Measurements from ENCODE around the gene NCAPG2. TPM values are rescaled to one million over a fixed set of nuclear protein-coding genes. Genes with fewer than 3 reads are reported as not detected.

NCAPG2 gene
- total RNA-seq, 1 experiment from 2014 or later, result 27.4 TPM

- H3K4me3 Mint-ChIP-seq (ENCODE audit: unreplicated experiment), result no peak overlapping the region
- ChIA-PET CTCF (no interaction called here), POLR2A (no interaction called here)
- no peak overlapping the region for H3K27ac Mint-ChIP-seq (ENCODE audit: low read depth, unreplicated experiment)
- no peaks in the 10 kb centered on the region for H3K27me3 Mint-ChIP-seq (ENCODE audit: insufficient read depth, unreplicated experiment)
- BruUV-seq (replicated peaks), result no TSS peak
- TF ChIP-seq CTCF (IDR thresholded peaks at IDR 0.05; ENCODE audit: unreplicated experiment), result no peak
- H3K4me1 Mint-ChIP-seq (ENCODE audit: insufficient read depth, unreplicated experiment), result no peaks in the 10 kb centered on the region
- DNase-seq (ENCODE audit: unreplicated experiment), result no peak
- intact Hi-C loops (cut with micrococcal nuclease), result no loop called here
- peaks cover 6% of the 10 kb centered on the region for H3K36me3 Mint-ChIP-seq (ENCODE audit: insufficient read depth, unreplicated experiment)
- H3K9me3 Mint-ChIP-seq (ENCODE audit: unreplicated experiment), result no peaks in the 10 kb centered on the region
Measured at GRCh38 chr7:158596309-158596708, 108.3 kb downstream of the NCAPG2 start.

- Mint-ChIP-seq H3K36me3 (ENCODE audit: insufficient read depth, unreplicated experiment) (no peaks in the 10 kb centered on the region), H3K4me3 (ENCODE audit: unreplicated experiment) (no peak overlapping the region), H3K27ac (ENCODE audit: low read depth, unreplicated experiment) (no peak overlapping the region), H3K4me1 (ENCODE audit: insufficient read depth, unreplicated experiment) (no peaks in the 10 kb centered on the region), H3K9me3 (ENCODE audit: unreplicated experiment) (no peaks in the 10 kb centered on the region), H3K27me3 (ENCODE audit: insufficient read depth, unreplicated experiment) (no peaks in the 10 kb centered on the region)
- DNase-seq (ENCODE audit: unreplicated experiment), result no peak
- POLR2A ChIA-PET, result interaction anchor here (0.6 kb wide), 1 partner anchor 176 kb away, joined by 3 read pairs; no protein-coding TSS in a partner anchor
- no peak for TF ChIP-seq CTCF (IDR thresholded peaks at IDR 0.05; ENCODE audit: unreplicated experiment)
- BruUV-seq (replicated peaks), result no TSS peak
- CTCF ChIA-PET, result no interaction called here
- intact Hi-C loops (cut with micrococcal nuclease), result no loop called here
Measured at GRCh38 chr7:158595068-158595467, 109.5 kb downstream of the NCAPG2 start.

GRCh38 chr7:158592541-158592940 lies 112.1 kb downstream of the NCAPG2 start:
- Mint-ChIP-seq H3K27me3 (ENCODE audit: insufficient read depth, unreplicated experiment) (peaks cover 10% of the 10 kb centered on the region), H3K4me1 (ENCODE audit: insufficient read depth, unreplicated experiment) (no peaks in the 10 kb centered on the region), H3K27ac (ENCODE audit: low read depth, unreplicated experiment) (no peak overlapping the region), H3K36me3 (ENCODE audit: insufficient read depth, unreplicated experiment) (no peaks in the 10 kb centered on the region), H3K9me3 (ENCODE audit: unreplicated experiment) (no peaks in the 10 kb centered on the region), H3K4me3 (ENCODE audit: unreplicated experiment) (no peak overlapping the region)
- DNase-seq (ENCODE audit: unreplicated experiment), result no peak
- no peak for TF ChIP-seq CTCF (IDR thresholded peaks at IDR 0.05; ENCODE audit: unreplicated experiment)
- CTCF ChIA-PET, result no interaction called here
- intact Hi-C loops (cut with micrococcal nuclease), result no loop called here
- POLR2A ChIA-PET, result no interaction called here
- BruUV-seq (replicated peaks), result no TSS peak

GRCh38 chr7:158591944-158592343 lies 112.7 kb downstream of the NCAPG2 start:
- no peak for TF ChIP-seq CTCF (IDR thresholded peaks at IDR 0.05; ENCODE audit: unreplicated experiment)
- H3K36me3 Mint-ChIP-seq (ENCODE audit: insufficient read depth, unreplicated experiment), result no peaks in the 10 kb centered on the region
- intact Hi-C loops (cut with micrococcal nuclease), result no loop called here

More at GRCh38 chr7:158591944-158592343, 112.7 kb downstream of the NCAPG2 start:
- no peaks in the 10 kb centered on the region for H3K9me3 Mint-ChIP-seq (ENCODE audit: unreplicated experiment)
- no peak overlapping the region for H3K4me3 Mint-ChIP-seq (ENCODE audit: unreplicated experiment)
- BruUV-seq (replicated peaks), result no TSS peak
- no peak overlapping the region for H3K27ac Mint-ChIP-seq (ENCODE audit: low read depth, unreplicated experiment)
- H3K27me3 Mint-ChIP-seq (ENCODE audit: insufficient read depth, unreplicated experiment), result peaks cover 10% of the 10 kb centered on the region
- H3K4me1 Mint-ChIP-seq (ENCODE audit: insufficient read depth, unreplicated experiment), result no peaks in the 10 kb centered on the region
- no peak for DNase-seq (ENCODE audit: unreplicated experiment)
- ChIA-PET CTCF (no interaction called here), POLR2A (no interaction called here)

All from MCF 10A (cell line).